AG09309 (cell line): Measurements from ENCODE around the gene CCDC85A.

Source experiments
- DNase-seq: peaks from one replicate; pipeline ENCODE4 v3.0.0-alpha.2; 2010; ENCODE audit warnings: low read depth
- H3K4me3 ChIP-seq: 2 replicates; pipeline ENCODE4 v1.5.1; 2011; ENCODE audit warnings: mild to moderate bottlenecking, low read depth, low read length, moderate library complexity; ENCODE audit not compliant: control insufficient read depth
- TF ChIP-seq, protein P1 (sequence below): IDR thresholded peaks from 2 replicates; pipeline ENCODE4 v1.5.1; 2011; ENCODE audit warnings: mild to moderate bottlenecking, low read depth, low read length, inconsistent platforms; ENCODE audit not compliant: insufficient read depth, control insufficient read depth; ENCODE audit errors: missing control alignments

Gene CCDC85A

DNA sequence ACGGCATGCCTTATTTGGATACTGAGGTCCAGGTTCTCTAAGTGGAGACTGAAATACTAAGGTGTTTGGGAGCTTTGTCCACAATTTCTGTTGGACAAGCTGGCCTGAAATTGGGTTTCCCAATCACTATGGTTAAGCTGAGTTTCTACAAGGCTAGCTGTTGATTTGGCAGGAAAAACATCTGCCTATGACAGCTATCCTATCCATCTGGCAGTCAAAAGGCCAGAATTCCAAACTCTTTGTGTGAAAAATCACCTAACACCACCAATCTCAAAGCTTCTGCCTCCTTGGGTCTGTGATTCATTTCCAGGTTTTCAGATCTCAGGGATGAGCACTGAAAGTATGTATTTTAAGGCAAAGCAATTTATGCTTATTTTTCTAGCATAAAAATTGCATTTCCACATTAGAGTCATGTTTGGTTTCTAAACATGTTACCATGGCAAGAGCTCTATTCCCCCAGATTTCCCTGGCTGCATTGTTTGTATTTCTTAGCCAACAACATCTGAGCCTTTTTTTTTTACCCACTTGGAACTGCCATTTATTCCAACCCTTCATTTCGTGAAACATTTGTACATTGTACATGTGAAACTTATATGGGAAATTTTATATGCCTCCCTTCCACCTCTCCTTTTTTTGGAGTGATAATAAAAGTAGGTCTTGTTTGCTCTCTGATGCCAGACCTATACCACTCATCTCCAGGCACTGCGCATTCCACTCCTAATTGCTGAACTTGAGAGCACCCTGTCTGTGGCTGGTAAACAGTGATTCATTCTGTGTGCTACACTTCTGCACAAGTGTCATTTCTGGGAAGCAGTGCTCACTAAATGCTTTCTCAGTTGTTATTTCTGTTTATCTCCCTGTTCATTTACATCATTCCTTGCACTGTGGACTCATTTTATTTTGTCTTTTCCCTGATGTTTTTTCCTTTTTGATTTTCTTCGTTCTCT is 15.9 kb upstream of the CCDC85A start:
- TF ChIP-seq, protein P1, sequence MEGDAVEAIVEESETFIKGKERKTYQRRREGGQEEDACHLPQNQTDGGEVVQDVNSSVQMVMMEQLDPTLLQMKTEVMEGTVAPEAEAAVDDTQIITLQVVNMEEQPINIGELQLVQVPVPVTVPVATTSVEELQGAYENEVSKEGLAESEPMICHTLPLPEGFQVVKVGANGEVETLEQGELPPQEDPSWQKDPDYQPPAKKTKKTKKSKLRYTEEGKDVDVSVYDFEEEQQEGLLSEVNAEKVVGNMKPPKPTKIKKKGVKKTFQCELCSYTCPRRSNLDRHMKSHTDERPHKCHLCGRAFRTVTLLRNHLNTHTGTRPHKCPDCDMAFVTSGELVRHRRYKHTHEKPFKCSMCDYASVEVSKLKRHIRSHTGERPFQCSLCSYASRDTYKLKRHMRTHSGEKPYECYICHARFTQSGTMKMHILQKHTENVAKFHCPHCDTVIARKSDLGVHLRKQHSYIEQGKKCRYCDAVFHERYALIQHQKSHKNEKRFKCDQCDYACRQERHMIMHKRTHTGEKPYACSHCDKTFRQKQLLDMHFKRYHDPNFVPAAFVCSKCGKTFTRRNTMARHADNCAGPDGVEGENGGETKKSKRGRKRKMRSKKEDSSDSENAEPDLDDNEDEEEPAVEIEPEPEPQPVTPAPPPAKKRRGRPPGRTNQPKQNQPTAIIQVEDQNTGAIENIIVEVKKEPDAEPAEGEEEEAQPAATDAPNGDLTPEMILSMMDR, result no peak
- no peak overlapping the region for H3K4me3 ChIP-seq
- no peak for DNase-seq

DNA sequence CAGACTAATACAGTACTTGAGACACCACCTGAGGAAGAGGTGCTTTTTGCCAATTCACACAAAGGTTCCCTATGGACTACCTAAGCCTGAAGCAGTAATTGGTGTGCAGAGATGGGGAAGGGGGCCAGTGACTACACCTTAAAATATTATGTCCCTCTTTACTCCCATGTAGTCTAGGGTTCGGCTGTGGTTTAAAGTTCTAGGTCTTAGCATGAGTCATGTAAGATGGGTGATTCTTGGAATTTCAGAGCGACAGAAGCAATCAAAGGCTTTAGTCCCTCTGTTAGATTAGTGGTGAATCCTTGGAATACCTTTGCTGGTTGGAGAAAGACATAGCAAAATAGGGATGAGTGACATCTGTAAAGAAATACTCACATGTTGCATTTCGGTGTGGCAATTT is 14.3 kb upstream of the CCDC85A start:
- no peak for DNase-seq
- TF ChIP-seq, protein P1, result no peak
- H3K4me3 ChIP-seq, result no peak overlapping the region

DNA sequence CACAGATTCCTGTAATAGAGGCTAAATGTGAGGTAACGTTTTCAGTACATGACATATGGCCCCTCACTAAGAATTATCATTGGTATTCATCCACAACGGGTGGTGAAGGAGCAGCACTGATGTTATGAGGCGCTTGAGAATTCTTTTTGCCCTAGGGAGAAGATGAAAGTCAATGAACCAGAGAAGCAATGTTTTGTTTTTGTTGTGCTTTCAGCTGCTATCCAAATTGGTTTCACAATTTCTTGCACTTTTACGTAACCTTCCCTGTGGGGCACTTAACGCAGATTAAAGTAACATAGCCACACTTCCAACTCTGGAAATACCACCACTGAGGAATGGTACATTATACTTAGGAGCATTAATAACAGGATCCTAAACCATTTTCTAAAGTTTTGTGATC is 13.3 kb upstream of the CCDC85A start:
- no peak overlapping the region for H3K4me3 ChIP-seq
- DNase-seq, result no peak
- TF ChIP-seq, protein P1, result no peak

DNA sequence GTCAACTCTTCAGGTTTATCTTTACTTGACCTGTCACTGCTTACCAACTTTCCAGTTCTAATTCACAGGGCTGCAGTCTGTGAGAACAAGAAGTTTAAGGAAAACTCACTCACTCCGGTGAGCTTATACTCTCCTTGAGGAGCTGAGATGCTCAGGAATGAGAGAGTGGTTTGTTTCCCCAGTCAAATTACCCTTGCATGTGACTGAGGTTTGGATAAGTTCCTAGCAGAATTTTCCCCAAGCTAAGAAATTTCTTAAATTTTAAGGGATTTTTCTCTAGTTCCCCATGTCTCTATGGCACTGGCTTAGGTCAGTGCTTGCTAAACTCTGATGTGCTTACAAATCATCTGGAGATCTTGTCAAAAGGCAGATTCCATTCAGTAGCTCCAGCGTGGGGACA is 12.8 kb upstream of the CCDC85A start:
- TF ChIP-seq, protein P1, result no peak
- DNase-seq, result no peak
- no peak overlapping the region for H3K4me3 ChIP-seq

DNA sequence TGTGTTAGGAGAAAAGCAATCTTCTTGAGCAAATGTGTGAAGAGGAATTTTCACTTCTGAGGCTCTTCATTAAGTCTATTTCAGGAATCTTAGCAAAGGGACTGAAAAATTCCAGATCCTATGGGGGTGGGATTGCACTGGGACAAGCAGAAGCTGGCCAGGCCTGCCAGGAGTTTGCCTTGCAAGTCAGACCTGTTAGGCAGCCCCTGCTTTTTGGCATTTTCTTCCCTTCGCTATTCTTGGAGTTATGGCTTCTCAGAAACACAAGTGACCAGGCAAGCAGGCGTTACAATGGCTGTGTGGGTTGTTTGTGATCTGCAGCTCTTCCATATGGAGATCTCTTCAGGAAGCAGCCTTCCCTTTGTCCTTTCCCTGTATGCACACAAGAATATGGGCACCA is 8.0 kb upstream of the CCDC85A start:
- H3K4me3 ChIP-seq, result no peak overlapping the region
- TF ChIP-seq, protein P1, result no peak
- DNase-seq, result no peak

DNA sequence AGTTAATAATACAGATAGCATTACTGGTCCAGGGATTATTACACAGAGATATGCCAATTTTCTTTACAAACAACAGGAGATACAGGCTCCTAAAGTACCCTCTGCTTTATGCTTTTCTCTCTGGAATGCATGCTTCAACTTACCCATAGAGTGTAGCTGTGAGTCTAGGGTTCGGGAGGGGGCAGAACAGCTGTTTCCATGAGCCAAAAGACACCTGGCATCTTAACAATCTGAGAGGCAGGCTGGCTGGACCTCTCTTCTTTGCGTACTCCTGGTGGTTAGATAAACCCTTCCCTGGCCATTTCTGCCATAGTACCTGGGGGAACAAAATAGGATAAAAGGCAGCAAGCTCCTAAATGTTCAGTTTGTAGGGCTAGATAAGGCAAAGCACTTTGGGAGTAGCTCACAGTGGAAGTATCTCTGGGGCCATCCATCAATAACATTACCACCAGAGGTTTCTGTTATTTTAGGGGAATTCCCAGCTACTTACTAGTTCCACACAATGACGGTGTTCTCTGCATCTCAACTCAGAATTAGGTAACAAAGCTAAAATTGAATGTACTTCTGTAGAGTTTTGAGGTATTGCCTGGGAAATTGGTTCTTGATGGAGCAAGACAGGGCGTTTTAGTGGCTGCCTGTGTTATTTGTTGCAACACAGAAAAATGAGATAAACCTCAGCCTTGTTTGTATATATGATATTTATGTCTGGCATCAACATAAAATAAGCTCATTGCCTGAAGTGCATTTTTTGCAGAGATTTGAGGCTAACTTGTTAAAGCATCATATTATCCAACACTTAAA is 6.2 kb upstream of the CCDC85A start:
- TF ChIP-seq, protein P1, result no peak
- no peak for DNase-seq

More for the DNA sequence above, 6.2 kb upstream of the CCDC85A start:
- H3K4me3 ChIP-seq, result no peak overlapping the region
